GM18507 (cell line): Measurements from ENCODE around the gene FOXI3.

Source experiments
- DNase-seq: peaks from one replicate; pipeline ENCODE4 v3.0.0; 2011; ENCODE audit warnings: low read depth; ENCODE audit not compliant: insufficient read length; ENCODE audit errors: extremely low spot score
- FAIRE-seq: peaks from 2 replicates; lab custom pipeline; 2011; peaks lifted over from hg19 to GRCh38; lab: Jason Lieb, UNC

The FOXI3 gene

GRCh38 chr2:88452565-88452905 lies at the start of gene FOXI3:
FOXI3 (minus strand) TSS chr2:88452693; CDS start chr2:88452535, 158 bp downstream.
- no peak for FAIRE-seq
- no peak for DNase-seq

DNA sequence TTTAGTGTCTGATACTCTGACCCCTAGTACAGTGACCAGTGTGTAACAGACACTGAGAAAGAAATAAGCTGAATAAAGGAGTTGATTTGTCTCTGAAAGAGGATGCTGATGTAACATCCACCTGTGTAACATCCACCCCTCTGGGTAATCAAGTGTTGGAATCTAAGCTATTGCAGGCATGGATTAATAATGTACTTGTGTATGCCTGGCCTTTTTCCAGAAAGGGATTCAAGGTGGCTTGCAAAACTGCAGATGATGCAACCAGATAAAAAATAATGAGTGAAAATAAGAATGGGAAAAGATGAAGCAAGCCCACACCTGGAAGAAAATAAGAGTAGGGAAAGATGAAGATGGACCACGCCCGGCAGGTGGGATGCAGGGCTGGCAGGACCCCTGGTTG lies 48.2 kb upstream of the FOXI3 start:
- FAIRE-seq (no peak), DNase-seq (no peak)

DNA sequence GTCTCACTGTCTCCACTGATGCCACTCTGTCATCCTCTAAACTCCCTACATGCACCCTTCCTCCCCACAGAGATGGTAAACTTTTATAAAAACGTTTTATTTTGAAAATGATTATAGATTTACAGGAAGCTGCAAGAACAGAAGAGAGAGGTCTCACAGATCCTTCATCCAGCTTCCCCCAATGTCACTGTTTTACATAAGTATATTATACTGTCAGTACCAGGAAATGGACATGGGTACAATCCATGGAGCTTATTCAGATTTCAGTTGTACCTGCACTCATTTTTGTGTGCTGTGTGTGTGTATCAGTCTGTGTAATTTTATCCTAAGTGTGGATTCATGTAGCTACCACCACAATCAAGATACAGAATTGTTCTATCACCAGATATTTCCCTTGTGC lies 46.7 kb upstream of the FOXI3 start:
- DNase-seq (no peak), FAIRE-seq (no peak)

GRCh38 chr2:88493481-88493880 lies 41.0 kb upstream of the FOXI3 start:
- no peak for DNase-seq
- no peak for FAIRE-seq

GRCh38 chr2:88492002-88492401 lies 39.5 kb upstream of the FOXI3 start:
- DNase-seq, result no peak

GRCh38 chr2:88489181-88489580 lies 36.7 kb upstream of the FOXI3 start:
- DNase-seq (no peak), FAIRE-seq (no peak)

More at GRCh38 chr2:88492002-88492401, 39.5 kb upstream of the FOXI3 start:
- no peak for FAIRE-seq

DNA sequence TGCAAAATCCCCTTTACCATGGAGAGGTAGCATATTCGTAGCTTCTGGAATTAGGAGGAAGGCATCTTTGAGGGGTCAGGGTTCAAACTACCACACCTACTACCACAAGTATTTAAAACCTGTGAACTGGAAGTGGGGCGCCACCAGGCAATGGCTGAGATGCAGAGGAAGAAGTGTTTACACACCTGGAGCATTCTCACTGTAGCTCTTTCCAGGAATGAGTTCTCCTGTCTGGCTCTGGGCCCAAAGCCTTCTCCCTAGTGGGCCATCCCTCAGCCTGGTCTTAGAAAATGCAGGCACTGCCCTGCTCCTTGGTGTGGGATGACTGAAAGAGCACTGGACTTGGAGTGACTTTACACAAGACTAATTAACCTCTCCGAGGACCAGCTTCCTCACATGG lies 30.7 kb upstream of the FOXI3 start:
- no peak for DNase-seq
- FAIRE-seq, result no peak

- DNase-seq, result no peak
- FAIRE-seq, result no peak
These were observed 29.3 kb upstream of the FOXI3 start for GRCh38 chr2:88481691-88482336.

- no peak for DNase-seq
- FAIRE-seq, result no peak
These were observed 20.3 kb upstream of the FOXI3 start for GRCh38 chr2:88472811-88473210.

GRCh38 chr2:88471083-88471942 lies 18.8 kb upstream of the FOXI3 start:
- no peak for DNase-seq
- no peak for FAIRE-seq

- DNase-seq, result no peak
- no peak for FAIRE-seq
These were observed 17.0 kb upstream of the FOXI3 start for GRCh38 chr2:88469202-88470114.

- FAIRE-seq, result no peak
- DNase-seq, result no peak
These were observed 11.7 kb upstream of the FOXI3 start for GRCh38 chr2:88464153-88464552.

DNA sequence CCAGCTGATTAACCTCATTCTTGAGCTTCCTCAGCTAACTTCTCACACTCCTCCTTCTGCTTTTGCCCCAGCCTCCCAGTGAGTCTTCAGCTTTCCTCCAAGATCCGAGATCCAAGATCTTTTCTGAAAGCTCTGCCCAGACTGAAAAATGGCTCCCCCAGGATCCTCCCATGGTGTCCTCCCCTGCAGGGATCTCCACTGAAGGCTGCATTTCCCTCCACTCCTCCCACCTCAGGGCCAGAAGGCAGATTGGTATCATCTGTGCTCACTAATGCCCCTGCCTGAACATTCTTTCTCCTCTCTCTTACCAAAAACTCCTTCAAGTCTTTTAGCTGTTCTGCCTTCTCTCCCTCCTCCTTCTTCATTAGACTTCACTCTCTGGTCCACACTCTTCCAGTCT lies 6.1 kb upstream of the FOXI3 start:
- FAIRE-seq (no peak), DNase-seq (no peak)

GRCh38 chr2:88452980-88453582 lies 588 bp upstream of the FOXI3 start:
- FAIRE-seq (peak; percentile 29), DNase-seq (no peak)

DNA sequence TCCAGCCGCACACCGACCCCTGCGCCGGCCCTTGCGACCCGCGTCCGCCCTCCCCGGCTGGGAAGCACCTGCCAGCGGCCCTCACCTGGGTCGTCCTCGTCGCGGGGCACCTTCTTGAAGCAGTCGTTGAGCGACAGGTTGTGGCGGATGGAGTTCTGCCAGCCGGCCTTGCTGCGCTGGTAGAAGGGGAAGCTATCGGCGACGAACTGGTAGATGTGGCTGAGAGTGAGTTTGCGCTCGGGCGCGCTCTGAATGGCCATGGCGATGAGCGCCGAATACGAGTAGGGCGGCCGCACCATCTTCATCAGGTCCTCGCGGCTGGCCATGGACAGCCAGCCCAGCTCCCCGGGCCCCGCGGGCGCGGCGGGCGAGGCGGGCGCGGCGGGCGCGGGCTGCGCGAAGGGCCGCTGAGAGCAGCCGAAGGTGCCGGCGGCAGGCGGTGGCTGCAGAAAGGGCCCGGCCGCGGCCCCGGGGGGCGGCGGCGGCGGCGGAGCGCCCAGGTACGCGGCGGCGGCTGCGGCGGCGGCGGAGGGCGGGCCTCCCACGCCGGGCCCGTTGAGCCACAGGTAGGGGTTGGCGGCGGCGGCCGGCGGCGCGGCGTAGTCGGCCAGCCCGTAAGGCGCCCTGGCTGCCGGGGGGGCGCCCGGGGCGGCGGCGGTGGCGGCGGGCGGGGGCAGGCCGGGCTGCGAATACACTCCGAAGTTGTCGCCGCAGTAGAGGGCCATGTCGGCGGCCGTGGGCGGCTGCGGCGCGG lies 505 bp downstream of the FOXI3 start:
- DNase-seq, result no peak
- no peak for FAIRE-seq

GRCh38 chr2:88450925-88451810 lies 1.3 kb downstream of the FOXI3 start:
- DNase-seq (no peak), FAIRE-seq (no peak)

DNA sequence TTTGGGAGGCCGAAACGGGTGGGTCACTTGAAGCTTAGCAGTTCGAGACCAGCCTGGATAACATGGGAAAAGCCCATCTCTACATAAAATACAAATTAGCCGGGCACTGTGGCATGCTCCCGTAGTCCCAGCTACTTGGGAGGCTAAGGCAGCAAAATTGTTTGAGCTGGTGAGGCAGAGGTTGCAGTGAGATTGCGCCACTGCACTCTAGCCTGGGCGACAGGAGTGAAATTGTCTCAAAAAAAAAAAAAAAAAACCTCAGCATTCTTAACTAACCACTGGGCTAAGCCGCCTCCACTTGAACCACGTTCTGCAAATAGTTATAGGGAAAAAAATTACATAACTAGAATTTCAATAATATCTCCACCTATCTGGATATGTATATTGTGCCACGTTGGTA lies 2.3 kb downstream of the FOXI3 start:
- no peak for FAIRE-seq
- DNase-seq, result no peak

DNA sequence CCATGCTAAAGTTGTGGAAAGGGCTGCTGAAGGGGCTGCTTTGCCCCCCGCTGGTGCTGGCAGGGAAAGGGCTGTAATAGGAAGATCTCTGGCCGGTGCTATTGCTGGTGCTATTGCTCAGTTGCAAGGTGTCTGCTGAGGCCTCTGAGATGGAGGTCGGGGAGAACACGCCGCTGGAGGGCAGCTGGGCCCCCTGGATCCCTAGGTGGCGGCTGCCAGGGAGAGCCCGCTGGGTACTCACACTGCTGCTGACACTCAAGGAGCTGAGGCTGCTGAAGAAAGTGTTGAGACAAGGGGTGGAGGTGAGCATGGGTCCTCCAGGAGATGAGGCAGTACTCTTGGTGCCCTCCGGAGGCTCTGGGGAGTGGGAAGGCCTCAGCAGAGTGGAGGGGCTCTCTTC lies 4.2 kb downstream of the FOXI3 start:
- DNase-seq, result no peak
- no peak for FAIRE-seq
